DMS53 treated with DMSO at 0.1 percent for 48 hours (cell line): Measurements from ENCODE around the gene TRIM29.

Experiments used
- DNase-seq: peaks from one replicate; lab custom pipeline; 2025; ENCODE audit not compliant: unreplicated experiment; lab: John Stamatoyannopoulos, UW

Gene TRIM29

GRCh38 chr11:120141113-120141767 is 3.3 kb upstream of the TRIM29 start:
- DNase-seq = peak; percentile 85

DNA sequence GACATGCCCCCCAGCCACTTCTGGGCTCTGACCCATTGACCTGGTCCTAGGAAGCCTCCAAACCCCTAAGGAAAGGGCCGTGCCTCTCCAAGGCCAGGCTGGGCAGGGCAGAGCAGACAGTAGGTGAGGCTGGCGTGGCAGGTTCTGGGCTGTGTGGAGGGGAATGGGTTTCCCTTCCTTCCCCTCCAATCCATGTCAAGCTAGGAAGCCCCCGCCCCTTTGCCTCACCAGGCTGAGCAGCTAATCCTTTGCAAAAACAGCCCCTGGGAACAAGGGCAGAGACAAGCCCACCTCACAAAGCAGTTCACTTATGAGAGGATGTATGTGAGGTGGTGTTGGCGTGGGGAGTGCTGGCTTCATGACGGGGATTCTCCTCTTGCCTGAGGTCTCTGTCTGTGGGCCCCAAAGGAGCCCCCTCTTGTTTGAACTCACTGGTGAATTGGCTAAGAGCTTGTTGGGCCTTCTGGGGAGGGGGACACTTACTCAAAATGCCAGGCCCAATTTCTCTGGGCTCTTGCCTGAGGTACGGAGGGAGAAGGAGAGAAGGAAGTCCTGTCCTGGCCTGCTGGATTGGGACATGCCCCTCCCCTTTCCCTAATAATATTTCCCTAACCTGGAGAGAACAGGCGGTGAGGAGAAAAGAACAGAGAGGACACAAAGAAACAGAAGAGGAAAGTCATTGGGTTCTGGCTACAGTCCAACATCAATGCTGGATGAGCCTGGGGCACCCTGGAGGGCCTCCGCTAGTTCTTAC is 1.6 kb upstream of the TRIM29 start:
- DNase-seq = no peak

DNA sequence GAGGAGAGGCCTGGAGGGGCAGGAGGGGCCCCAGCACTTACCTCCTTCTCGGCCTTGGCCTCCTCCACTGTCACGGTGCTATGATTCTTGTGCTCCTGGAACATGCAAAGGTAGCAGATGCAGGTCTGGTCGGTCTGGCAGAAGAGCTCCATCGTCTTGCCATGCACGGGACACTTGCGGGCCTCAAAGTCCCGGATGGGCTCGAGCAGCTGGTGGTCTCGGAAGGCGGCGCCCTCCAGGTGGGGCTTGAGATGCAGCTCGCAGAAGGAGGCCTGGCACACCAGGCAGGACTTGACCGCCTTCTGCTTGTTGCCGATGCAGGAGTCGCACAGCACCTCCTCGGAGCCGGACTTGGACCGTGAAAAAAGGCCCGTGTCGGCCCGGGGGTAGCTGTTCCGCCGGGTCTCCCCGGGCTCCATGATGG is 714 bp downstream of the TRIM29 start:
- no peak for DNase-seq

DNA sequence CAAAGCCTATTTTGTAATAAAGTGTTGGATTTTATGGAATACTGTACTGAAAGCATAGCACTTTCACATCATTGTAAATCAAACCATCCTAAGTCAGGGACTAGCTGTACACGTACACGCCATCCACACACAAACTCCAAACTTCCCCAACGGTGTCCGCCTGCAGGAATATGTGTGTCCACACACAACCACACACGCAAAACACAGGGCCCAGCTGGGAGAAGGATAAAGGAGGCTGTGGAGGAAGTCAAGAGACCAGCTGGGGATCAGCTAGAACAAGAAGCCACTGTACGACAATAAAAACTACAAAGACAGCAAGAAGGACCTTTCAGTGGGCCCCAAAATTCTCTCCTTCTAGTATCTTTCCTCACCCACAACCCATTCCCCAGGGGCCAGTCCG is 1.6 kb downstream of the TRIM29 start:
- DNase-seq = no peak

GRCh38 chr11:120135838-120136237 is 2.1 kb downstream of the TRIM29 start:
- no peak for DNase-seq

DNA sequence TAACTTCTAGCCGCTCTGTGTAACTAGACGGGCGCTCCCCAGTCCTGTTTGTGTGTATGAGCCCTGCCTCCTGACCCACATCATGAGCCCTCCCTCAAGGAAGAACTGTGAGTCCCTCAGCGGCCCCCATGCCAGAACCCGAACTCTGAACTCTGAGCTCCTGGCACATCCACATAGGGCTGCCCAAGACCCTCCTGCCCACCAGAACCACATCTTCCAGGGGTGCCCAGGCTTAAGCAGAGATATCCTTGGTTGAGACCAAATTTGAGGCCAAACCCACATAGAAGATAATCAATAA is 3.0 kb downstream of the TRIM29 start:
- no peak for DNase-seq

- DNase-seq = no peak
Observed at GRCh38 chr11:120134106-120134930, 3.6 kb downstream of the TRIM29 start.

DNA sequence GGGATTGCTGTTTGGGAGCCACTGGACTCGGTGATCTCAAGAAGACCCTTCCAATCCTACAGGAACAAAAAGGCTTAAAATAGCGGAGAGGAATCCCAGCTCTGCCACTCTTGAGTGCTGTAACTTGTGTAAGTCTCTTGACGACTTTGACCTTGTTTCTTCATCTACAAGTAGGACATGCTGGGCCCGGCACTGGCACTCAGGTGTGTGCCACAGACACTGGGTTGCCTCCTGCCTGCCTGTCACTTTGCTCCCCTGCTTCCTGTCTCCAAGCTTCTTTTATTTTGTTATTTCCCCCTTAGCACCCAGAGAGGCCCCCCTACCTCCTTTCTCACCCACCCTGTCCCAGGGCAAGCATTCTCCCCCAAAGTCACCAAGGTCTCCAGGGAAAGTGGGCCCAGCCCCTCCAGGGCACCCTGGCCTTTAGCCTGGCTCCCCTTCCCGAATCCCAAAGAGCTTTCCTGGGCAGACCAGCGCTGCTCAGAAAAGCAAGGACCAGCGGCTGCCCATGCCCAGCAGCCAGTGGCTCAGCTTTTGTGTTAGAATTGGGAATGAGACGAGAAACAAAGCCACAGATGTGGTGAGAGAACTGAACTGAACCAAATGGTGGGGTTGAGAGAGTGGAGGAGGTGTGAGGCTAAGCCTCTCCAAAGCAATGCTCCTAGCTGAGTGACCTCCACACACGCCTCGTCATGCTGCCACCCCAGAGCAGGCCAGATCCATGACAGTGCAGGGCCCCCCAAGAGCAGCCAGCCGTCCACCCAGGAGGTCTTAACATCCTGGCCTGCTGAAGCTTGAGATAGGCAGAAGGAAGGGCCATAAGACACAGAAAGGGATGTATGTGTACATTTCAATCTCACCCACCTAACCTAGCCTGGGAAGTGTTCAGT is 4.5 kb downstream of the TRIM29 start:
- DNase-seq = no peak

DNA sequence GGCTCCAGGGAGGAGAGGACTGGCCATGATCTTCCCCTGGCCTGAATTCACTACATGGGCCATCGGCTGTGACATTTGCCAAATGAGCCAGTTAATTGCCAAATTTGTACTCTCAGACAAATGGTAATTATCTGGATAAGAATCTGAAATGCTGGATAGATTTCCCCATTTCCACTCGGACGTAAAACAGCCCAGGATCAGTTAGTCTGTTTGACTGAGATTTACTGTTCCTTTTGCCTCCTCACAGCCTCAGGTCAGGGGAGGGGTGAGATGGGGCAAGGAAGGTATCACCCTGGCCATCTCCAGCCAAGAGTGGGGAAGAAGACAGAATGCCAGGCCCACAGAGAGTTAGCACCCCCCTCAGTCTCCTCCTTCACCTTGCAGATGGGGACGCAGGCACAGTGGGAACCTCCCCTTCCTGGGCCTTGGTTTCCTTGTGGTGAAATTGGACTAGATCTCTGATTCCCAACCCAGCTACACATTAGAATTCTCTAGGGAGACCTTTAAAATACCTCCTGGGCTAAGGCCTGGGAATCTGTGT is 5.2 kb downstream of the TRIM29 start:
- no peak for DNase-seq

GRCh38 chr11:120131941-120132644 is 5.8 kb downstream of the TRIM29 start:
- DNase-seq = no peak

DNA sequence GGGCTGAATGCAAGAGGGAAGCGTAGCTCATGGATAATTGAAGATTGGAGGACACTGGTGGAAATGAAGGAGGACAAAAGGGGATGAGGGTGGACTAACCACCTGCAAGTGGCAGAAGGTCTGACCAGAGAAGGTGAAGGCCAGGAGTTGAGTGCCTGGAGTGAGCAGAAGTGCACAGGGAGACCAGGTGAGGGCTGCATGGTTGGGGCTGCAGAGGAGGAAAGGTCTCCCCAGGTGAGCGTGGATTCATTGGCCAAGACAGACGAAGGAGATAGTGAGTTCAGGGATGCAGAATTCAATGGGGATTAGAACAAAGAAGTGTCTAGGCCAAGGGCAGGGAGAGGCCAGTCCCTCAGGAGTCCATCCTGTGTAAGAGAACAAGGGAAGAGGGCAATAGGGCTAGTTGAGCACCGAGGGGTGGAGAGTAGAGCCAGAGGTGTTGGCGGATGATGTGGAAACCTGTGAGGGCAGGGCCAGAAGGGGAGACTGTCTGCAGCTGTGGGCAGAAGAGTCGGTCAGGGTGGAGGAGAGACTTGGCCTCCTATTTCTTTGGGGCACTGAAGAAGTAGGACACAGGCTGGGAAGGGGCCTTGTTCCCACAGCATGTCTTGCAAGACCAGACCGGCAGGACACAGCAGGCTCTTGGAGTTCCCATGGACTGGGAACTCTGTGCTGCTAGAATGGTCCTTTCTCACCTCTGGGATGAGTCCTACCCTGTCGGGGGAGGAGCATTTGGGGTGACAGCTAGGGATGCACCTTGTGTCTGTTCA is 6.7 kb downstream of the TRIM29 start:
- DNase-seq = no peak

- no peak for DNase-seq
Observed at GRCh38 chr11:120130176-120130980, 7.5 kb downstream of the TRIM29 start.

GRCh38 chr11:120129570-120129969 is 8.3 kb downstream of the TRIM29 start:
- DNase-seq = no peak

GRCh38 chr11:120128392-120129119 is 9.4 kb downstream of the TRIM29 start:
- no peak for DNase-seq

DNA sequence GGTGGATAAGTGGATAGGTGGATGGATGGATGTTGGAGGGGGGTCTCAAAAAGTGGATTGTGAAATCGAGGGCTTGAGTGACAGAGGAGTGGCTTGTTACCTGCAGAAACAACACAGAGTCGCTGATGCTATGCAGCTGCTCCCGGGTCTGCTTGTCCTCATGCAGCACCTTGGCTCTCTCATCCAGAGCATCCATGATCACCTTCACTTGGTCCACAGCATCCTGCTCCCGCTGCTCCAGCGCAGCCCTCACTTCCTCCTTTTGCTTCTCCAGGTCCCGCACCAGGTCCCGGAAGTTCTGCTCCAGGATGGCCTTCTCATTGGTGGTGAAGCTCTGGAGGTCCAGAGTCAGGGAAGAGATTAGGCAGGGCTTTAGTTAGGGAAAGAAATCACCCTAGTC is 10.7 kb downstream of the TRIM29 start:
- no peak for DNase-seq

GRCh38 chr11:120126620-120127019 is 11.3 kb downstream of the TRIM29 start:
- no peak for DNase-seq

- no peak for DNase-seq
Observed at GRCh38 chr11:120125509-120125908, 12.4 kb downstream of the TRIM29 start.

- no peak for DNase-seq
Observed at GRCh38 chr11:120125024-120125423, 12.9 kb downstream of the TRIM29 start.
